ENCODE measurements around the gene TBCE. TPM values are rescaled to one million over a fixed set of nuclear protein-coding genes. Genes with fewer than 3 reads are reported as not detected.

Gene TBCE
- total and polyA plus RNA-seq, 9 of the 15 experiments (the other 6 are each of a cell fraction or from before 2014, with no cell fraction given): 52.6 to 92.1 (median 82.1) TPM

- intact Hi-C loops (cut with micrococcal nuclease): no loop called here
- ChIA-PET POLR2A (interaction anchor here (0.9 to 3.0 kb wide), 4 partner anchors 8 to 32 kb away, joined by 3 to 10 read pairs (median 3); no protein-coding TSS in a partner anchor), CTCF (ENCODE audit: low intra/inter-chr PET ratio) (no interaction called here)
- WGBS (ENCODE audit: insufficient coverage, low coverage, missing lambda C conversion rate): 68% methylated on average over 5 of the region's 5 CpGs
- Histone ChIP-seq H3K27me3 (ENCODE audit: control insufficient read depth in 2 of 2, insufficient read depth in 2 of 2, low read length in 2 of 2) (no peaks in the 10 kb centered on the region), H3K4me1 (replicated peaks in 1 of 2; ENCODE audit: control insufficient read depth in 2 of 2, insufficient read depth in 2 of 2, low read length in 2 of 2) (peaks cover 3 to 14% of the 10 kb centered on the region in 2 experiments; a peak in 4 of 5 replicates), H3K9ac (ENCODE audit: insufficient read depth in 1 of 2, low read depth in 2 of 2, low read length in 2 of 2) (peak overlapping the region in 1 of 2 experiments; percentile 32; a peak in 1 of 4 replicates), H3K36me3 (ENCODE audit: control insufficient read depth, insufficient read depth, low read length) (peaks cover 14% of the 10 kb centered on the region; the same call in 1 of the 3 replicates), H3K79me2 (ENCODE audit: control insufficient read depth, insufficient read depth, low read length) (peaks cover 25% of the 10 kb centered on the region), H3K4me3 (no peak overlapping the region), H4K20me1 (replicated peaks; ENCODE audit: control insufficient read depth, insufficient read depth, low read length) (no peaks in the 10 kb centered on the region; the same call in 1 of the 2 replicates), H2AFZ (ENCODE audit: low read depth, low read length) (no peak overlapping the region), H3K9me3 (replicated peaks; ENCODE audit: control insufficient read depth, insufficient read depth, low read depth, low read length) (no peaks in the 10 kb centered on the region), H3K27ac (ENCODE audit: extremely low read depth, low read depth, low read length) (no peak overlapping the region), H3K9me1 (ENCODE audit: control insufficient read depth, insufficient read depth, low read length) (no peaks in the 10 kb centered on the region), H3K4me2 (ENCODE audit: insufficient read depth, low read length) (no peak overlapping the region)
- DNase-seq (ENCODE audit: extremely low read depth in 1 of 4, low spot score in 3 of 4) (peak in 1 of 4 experiments; percentile 3), ATAC-seq (no peak), FAIRE-seq (no peak)
- TF ChIP-seq CREB1 (IDR thresholded peaks at IDR 0.05) (no peak), CREB1 (CRISPR knock-in tag; IDR thresholded peaks at IDR 0.05) (no peak), YBX1 (IDR thresholded peaks at IDR 0.05) (no peak), HMG20A (CRISPR knock-in tag; conservative IDR thresholded peaks at IDR 0.05) (no peak), NFE2L1 (tag; IDR thresholded peaks at IDR 0.05; ENCODE audit: borderline replicate concordance, low read depth) (no peak), ZNF277 (CRISPR knock-in tag; IDR thresholded peaks at IDR 0.05; ENCODE audit: borderline replicate concordance) (no peak)
- TF ChIP-seq, protein P1, sequence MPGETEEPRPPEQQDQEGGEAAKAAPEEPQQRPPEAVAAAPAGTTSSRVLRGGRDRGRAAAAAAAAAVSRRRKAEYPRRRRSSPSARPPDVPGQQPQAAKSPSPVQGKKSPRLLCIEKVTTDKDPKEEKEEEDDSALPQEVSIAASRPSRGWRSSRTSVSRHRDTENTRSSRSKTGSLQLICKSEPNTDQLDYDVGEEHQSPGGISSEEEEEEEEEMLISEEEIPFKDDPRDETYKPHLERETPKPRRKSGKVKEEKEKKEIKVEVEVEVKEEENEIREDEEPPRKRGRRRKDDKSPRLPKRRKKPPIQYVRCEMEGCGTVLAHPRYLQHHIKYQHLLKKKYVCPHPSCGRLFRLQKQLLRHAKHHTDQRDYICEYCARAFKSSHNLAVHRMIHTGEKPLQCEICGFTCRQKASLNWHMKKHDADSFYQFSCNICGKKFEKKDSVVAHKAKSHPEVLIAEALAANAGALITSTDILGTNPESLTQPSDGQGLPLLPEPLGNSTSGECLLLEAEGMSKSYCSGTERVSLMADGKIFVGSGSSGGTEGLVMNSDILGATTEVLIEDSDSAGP (CRISPR knock-in tag; IDR thresholded peaks at IDR 0.05): no peak
- in situ Hi-C loops (cut with MboI): no loop called here
- BruUV-seq (replicated peaks): no TSS peak
These were observed 40.2 kb downstream of the TBCE start for GRCh38 chr1:235407419-235407818.
